ENCODE results near the gene ASIC4. TPM values are rescaled to one million over a fixed set of nuclear protein-coding genes. Genes with fewer than 3 reads are reported as not detected.

Gene ASIC4
- polyA plus RNA-seq, 3 donors, result not detected

GRCh38 chr2:219473511-219473910, 40.8 kb upstream of the ASIC4 start:
- H3K27me3 Mint-ChIP-seq (ENCODE audit: low read depth in 3 of 3), result peaks cover 5 to 21% (median 15%) of the 10 kb centered on the region in 3 donors
- intact Hi-C loops (cut with micrococcal nuclease), result no loop called here
- Histone ChIP-seq H3K36me3 (replicated peaks in 1 of 2; ENCODE audit: control insufficient read depth in 1 of 2, insufficient read depth in 2 of 2, low read length in 2 of 2) (no peaks in the 10 kb centered on the region), H4K20me1 (ENCODE audit: insufficient read depth, low read length) (no peaks in the 10 kb centered on the region), H3K4me1 (ENCODE audit: control insufficient read depth in 1 of 2, insufficient read depth in 2 of 2, low read length in 2 of 2) (no peaks in the 10 kb centered on the region), H2AFZ (ENCODE audit: insufficient read depth, low read depth, low read length, poor library complexity, severe bottlenecking) (no peak overlapping the region), H3K9me3 (replicated peaks in 1 of 2; ENCODE audit: control insufficient read depth in 1 of 2, insufficient read depth in 1 of 2, low read length in 2 of 2) (no peaks in the 10 kb centered on the region), H3K27ac (ENCODE audit: low read depth in 1 of 2, low read length in 2 of 2) (no peak overlapping the region), H3K9ac (ENCODE audit: insufficient read depth, low read length, poor library complexity, severe bottlenecking) (no peak overlapping the region), H3K4me2 (replicated peaks; ENCODE audit: extremely low read depth, low read length, poor library complexity, severe bottlenecking) (no peak overlapping the region), H3K79me2 (ENCODE audit: insufficient read depth, low read length) (no peaks in the 10 kb centered on the region), H3K27me3 (ENCODE audit: control insufficient read depth in 2 of 2, insufficient read depth in 2 of 2, low read length in 2 of 2) (no peaks in the 10 kb centered on the region), H3K4me3 (replicated peaks in 1 of 3; ENCODE audit: low read depth in 2 of 3, low read length in 3 of 3) (no peak overlapping the region)
- H3K4me1 Mint-ChIP-seq, result peaks cover 2% of the 10 kb centered on the region
- H3K4me3 Mint-ChIP-seq, result no peak overlapping the region
- WGBS (ENCODE audit: insufficient coverage), result 98% methylated on average over 15 of the region's 18 CpGs
- TF ChIP-seq CTCF (IDR thresholded peaks at IDR 0.05), result no peak
- H3K36me3 Mint-ChIP-seq, result no peaks in the 10 kb centered on the region
- no peak overlapping the region for H3K27ac Mint-ChIP-seq
- no peaks in the 10 kb centered on the region for H3K9me3 Mint-ChIP-seq
- no peak for DNase-seq

- Histone ChIP-seq H2AFZ (ENCODE audit: insufficient read depth, low read depth, low read length, poor library complexity, severe bottlenecking) (no peak overlapping the region), H3K27me3 (ENCODE audit: control insufficient read depth in 2 of 2, insufficient read depth in 2 of 2, low read length in 2 of 2) (no peaks in the 10 kb centered on the region), H3K4me2 (replicated peaks; ENCODE audit: extremely low read depth, low read length, poor library complexity, severe bottlenecking) (no peak overlapping the region), H3K27ac (ENCODE audit: low read depth in 1 of 2, low read length in 2 of 2) (no peak overlapping the region), H3K36me3 (replicated peaks in 1 of 2; ENCODE audit: control insufficient read depth in 1 of 2, insufficient read depth in 2 of 2, low read length in 2 of 2) (no peaks in the 10 kb centered on the region), H3K79me2 (ENCODE audit: insufficient read depth, low read length) (no peaks in the 10 kb centered on the region), H3K4me1 (ENCODE audit: control insufficient read depth in 1 of 2, insufficient read depth in 2 of 2, low read length in 2 of 2) (no peaks in the 10 kb centered on the region), H4K20me1 (ENCODE audit: insufficient read depth, low read length) (no peaks in the 10 kb centered on the region), H3K9me3 (replicated peaks in 1 of 2; ENCODE audit: control insufficient read depth in 1 of 2, insufficient read depth in 1 of 2, low read length in 2 of 2) (no peaks in the 10 kb centered on the region), H3K4me3 (replicated peaks in 1 of 3; ENCODE audit: low read depth in 2 of 3, low read length in 3 of 3) (no peak overlapping the region), H3K9ac (ENCODE audit: insufficient read depth, low read length, poor library complexity, severe bottlenecking) (no peak overlapping the region)
- no peak overlapping the region for H3K27ac Mint-ChIP-seq
- no peaks in the 10 kb centered on the region for H3K36me3 Mint-ChIP-seq
- WGBS (ENCODE audit: insufficient coverage), result 89% methylated on average over 2 of the region's 11 CpGs
- DNase-seq, result no peak
- no peak overlapping the region for H3K4me3 Mint-ChIP-seq
- no peak for TF ChIP-seq CTCF (IDR thresholded peaks at IDR 0.05)
- H3K9me3 Mint-ChIP-seq, result no peaks in the 10 kb centered on the region
- intact Hi-C loops (cut with micrococcal nuclease), result loop anchor here in 1 of 2 donors (5.0 kb wide), 1 partner anchor 58 kb away; no protein-coding TSS in a partner anchor
- peaks cover 7 to 20% (median 17%) of the 10 kb centered on the region in 3 donors for H3K27me3 Mint-ChIP-seq (ENCODE audit: low read depth in 3 of 3)
- H3K4me1 Mint-ChIP-seq, result peaks cover 2% of the 10 kb centered on the region
These were observed 39.8 kb upstream of the ASIC4 start for GRCh38 chr2:219474285-219475060.
